ENCODE results near the gene TMC1.

Gene TMC1

DNA sequence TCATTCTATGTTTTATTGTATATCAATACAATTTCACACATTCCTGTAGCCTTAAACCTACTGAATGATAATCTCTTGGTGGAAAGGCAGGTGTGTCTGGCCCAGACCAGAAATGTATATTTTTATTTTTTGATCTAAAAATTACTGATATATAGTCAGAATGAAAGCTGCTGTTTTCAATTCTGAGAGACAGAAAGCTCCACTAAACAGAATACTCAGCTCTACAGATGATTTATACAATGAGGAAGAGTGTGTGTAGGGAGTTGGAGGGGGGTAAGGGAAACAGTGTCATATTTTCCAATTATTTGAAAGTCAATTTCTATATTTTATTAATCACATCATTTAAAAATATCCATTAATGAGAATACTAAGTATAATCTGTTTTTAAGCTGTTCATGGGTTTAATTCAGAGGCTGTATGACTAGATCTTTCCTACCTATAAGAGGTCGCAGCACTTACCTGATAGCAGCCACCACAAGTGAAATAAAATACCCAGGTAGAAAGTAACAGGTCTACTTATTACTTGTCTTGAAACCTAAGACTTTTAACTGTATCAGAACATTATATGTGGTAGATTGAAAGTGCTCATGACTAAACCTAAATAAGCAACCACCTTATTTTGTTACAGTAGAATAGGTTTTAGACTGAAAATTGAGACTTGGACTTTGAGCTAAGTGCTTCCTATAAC is 183.4 kb downstream of the TMC1 start:
- TF ChIP-seq, protein P1, sequence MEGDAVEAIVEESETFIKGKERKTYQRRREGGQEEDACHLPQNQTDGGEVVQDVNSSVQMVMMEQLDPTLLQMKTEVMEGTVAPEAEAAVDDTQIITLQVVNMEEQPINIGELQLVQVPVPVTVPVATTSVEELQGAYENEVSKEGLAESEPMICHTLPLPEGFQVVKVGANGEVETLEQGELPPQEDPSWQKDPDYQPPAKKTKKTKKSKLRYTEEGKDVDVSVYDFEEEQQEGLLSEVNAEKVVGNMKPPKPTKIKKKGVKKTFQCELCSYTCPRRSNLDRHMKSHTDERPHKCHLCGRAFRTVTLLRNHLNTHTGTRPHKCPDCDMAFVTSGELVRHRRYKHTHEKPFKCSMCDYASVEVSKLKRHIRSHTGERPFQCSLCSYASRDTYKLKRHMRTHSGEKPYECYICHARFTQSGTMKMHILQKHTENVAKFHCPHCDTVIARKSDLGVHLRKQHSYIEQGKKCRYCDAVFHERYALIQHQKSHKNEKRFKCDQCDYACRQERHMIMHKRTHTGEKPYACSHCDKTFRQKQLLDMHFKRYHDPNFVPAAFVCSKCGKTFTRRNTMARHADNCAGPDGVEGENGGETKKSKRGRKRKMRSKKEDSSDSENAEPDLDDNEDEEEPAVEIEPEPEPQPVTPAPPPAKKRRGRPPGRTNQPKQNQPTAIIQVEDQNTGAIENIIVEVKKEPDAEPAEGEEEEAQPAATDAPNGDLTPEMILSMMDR (conservative IDR thresholded peaks at IDR 0.05) = no peak
- no peak overlapping the region for H3K27ac ChIP-seq

DNA sequence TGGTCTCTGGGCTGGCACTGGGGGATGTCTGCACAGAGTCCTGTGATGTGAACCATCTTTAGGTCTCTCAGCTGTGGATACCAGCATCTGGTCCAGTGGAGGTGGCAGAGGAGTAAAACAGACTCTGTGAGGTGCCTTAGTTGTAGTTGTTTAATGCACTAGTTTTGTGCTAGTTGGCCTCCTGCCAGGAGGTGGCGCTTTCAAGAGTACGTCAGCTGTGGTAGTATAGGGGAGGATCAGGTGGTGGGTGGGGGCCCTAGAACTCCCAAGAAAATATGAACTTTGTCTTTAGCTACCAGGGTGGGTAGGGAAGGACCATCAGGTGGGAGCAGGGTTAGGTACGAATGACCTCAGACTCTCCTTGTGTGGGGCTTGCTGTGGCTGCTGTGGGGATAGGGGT is 197.1 kb downstream of the TMC1 start:
- TF ChIP-seq, protein P1 (conservative IDR thresholded peaks at IDR 0.05) = no peak
- no peak overlapping the region for H3K27ac ChIP-seq

DNA sequence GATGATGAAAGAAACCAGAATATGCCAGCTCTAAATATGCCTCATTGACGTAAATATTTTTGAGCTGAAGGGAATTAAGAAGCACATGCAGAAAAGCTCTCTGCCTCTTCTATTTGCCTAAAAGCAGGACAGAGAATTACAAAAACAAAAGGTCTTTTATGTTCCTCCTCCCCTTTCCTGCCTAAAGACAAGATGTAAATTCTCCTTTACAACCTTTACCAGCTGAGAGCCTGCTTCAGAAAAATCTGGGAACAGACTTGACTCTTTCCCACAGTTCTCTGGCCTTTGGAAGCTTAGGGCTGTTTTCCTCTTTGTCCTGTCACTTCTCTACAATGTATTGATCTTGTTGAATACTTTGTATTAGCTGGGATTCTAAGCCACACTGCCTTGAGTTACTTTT is 199.7 kb downstream of the TMC1 start:
- TF ChIP-seq, protein P1 (conservative IDR thresholded peaks at IDR 0.05) = no peak
- H3K27ac ChIP-seq = no peak overlapping the region

DNA sequence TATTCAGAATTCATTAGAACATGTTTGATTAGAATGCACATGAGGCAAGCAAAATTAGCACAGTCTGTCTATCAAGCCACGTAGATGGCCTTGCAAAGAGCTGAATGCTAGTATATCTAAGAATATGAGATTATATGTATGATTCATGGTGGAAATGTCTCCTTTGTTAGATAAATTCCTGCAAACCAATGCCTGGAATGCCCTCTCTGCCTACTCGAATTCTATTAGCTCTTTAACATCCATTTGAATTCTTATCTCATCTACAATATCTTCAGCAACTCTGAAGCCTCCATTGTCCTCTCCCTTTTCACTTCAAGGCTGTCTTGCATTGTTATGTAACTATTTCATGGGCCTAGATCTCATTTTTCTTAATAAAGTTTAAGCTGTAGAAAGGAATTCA is 205.5 kb downstream of the TMC1 start:
- no peak overlapping the region for H3K27ac ChIP-seq
- TF ChIP-seq, protein P1 (conservative IDR thresholded peaks at IDR 0.05) = no peak

DNA sequence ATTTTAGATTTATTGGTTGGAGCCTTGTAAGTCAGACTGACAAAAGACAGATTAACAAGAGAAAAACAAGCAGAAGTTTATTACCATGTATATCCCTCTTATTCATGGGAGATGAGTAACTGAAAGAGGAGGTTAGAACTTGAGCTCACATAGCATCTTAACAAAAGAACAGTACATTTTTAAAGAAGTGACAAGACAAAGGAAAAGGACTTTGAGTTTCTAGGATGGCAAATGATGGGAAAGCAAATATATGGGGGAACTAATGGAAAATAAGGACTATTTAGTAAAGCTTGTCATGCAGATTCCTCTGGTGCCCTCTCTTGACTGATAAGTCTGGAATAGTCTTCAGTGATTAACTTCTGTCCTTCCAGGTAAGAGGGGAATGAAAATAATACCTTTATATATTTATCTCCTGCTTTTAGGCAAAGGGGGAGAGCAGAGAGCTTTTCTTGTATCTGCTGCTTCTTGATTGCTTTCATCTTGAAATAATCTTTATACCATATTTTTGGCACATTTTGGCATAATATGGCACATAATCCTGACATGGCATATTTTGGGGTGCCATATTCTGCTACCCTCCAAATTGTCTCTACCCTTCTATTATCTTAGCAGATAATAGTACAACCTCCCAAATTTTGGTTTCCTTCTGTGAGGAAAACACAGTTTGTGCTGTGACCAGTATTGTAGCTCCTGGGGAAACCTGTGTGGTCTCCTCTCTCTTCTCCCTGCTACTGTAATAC is 206.8 kb downstream of the TMC1 start:
- TF ChIP-seq, protein P1 (conservative IDR thresholded peaks at IDR 0.05) = no peak
- H3K27ac ChIP-seq = no peak overlapping the region

DNA sequence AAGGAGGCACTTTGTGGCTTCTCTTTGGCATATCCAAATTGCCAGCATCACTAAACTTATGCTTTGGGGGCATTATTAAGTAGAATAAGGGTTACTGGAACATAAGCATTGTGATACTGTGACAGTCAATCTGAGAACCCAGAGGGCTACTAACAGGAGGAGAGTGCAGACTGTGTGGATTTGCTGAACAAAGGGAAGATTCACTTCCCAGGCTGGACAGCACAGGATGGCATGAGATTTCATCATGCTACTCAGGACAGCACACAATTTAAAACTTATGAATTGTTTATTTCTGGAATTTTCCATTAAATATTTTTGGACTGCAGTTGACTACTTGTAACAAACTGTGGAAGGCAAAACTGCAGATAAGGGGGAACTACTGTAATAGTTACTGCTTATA is 212.5 kb downstream of the TMC1 start:
- TF ChIP-seq, protein P1 (conservative IDR thresholded peaks at IDR 0.05) = no peak
- no peak overlapping the region for H3K27ac ChIP-seq

DNA sequence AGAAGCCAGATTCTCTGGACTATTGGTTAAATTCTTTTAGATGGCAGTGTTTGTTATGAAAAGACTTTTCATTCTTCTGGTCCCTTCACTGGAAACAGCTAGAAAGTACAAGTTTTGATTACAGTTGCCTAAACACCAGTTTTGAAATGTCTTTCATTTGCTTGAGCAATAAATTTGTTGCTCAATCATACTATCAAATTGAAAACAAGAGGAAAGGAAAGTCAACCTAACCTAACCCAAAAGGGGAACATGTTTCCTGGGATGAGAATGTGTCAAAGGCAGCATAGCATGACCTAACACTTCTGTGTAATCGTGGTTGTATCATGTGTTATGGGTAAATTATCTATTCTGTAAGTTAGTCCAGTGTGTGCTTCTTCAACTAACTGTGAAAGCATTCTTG is 213.2 kb downstream of the TMC1 start:
- TF ChIP-seq, protein P1 (conservative IDR thresholded peaks at IDR 0.05) = no peak
- no peak overlapping the region for H3K27ac ChIP-seq

Data from VCaP (cell line).